ENCODE data around the gene SMIM41. TPM values are rescaled to one million over a fixed set of nuclear protein-coding genes. Genes with fewer than 3 reads are reported as not detected.

Gene SMIM41
- total RNA-seq, 1 donor from 2014 or later, result not detected

GRCh38 chr12:52074971-52075724 is 4.4 kb upstream of the SMIM41 start:
- no peak for DNase-seq (ENCODE audit: low read depth)
- H3K4me3 ChIP-seq (ENCODE audit: low read depth, low read length), result no peak overlapping the region
- no peak for TF ChIP-seq CTCF (conservative IDR thresholded peaks at IDR 0.05; ENCODE audit: low read depth, low read length)

GRCh38 chr12:52076811-52077210 is 2.7 kb upstream of the SMIM41 start:
- H3K4me3 ChIP-seq (ENCODE audit: low read depth, low read length), result no peak overlapping the region
- TF ChIP-seq CTCF (conservative IDR thresholded peaks at IDR 0.05; ENCODE audit: low read depth, low read length), result no peak
- DNase-seq (ENCODE audit: low read depth), result no peak

GRCh38 chr12:52078276-52078675 is 1.2 kb upstream of the SMIM41 start:
- no peak for DNase-seq (ENCODE audit: low read depth)
- no peak for TF ChIP-seq CTCF (conservative IDR thresholded peaks at IDR 0.05; ENCODE audit: low read depth, low read length)
- H3K4me3 ChIP-seq (ENCODE audit: low read depth, low read length), result no peak overlapping the region

GRCh38 chr12:52080403-52081251 is 1.1 kb downstream of the SMIM41 start:
- H3K4me3 ChIP-seq (ENCODE audit: low read depth, low read length), result no peak overlapping the region
- TF ChIP-seq CTCF (conservative IDR thresholded peaks at IDR 0.05; ENCODE audit: low read depth, low read length), result no peak
- DNase-seq (ENCODE audit: low read depth), result no peak

DNA sequence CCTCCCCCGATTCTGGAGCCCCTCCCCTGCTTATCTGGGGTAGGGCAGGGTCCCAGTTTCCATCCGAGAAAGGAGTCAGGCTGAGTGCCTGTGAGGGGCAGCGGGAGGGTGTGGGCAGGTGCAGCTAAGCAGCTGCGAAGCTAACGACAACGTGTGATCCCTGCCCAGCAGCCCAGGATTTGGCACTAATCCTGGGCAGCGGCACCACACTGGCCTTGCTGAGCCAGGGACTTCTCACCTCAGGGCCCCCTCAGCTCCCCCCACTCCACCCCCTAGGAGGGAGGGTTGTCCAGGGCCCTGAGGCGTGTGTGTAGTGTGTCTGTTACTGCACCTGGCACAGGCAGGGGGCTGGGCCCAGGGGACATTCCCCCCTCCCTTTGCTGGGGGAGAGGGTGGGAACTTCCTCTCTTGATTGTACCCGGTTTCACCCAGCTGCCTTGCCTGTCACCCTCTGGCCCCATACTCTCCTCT is 1.8 kb downstream of the SMIM41 start:
- H3K4me3 ChIP-seq (ENCODE audit: low read depth, low read length), result no peak overlapping the region
- no peak for DNase-seq (ENCODE audit: low read depth)
- TF ChIP-seq CTCF (conservative IDR thresholded peaks at IDR 0.05; ENCODE audit: low read depth, low read length), result no peak

GRCh38 chr12:52082026-52082668 is 2.6 kb downstream of the SMIM41 start:
- H3K4me3 ChIP-seq (ENCODE audit: low read depth, low read length), result no peak overlapping the region
- no peak for DNase-seq (ENCODE audit: low read depth)
- TF ChIP-seq CTCF (conservative IDR thresholded peaks at IDR 0.05; ENCODE audit: low read depth, low read length), result no peak
